GM12865 (cell line): Measurements from ENCODE around the gene ZNF280D.
A peak's percentile ranks its signal among the peaks of the same experiment; 100 is the strongest.

Experiments used
- DNase-seq: peaks from one replicate; pipeline ENCODE4 v3.0.0; 2010; ENCODE audit warnings: low read depth
- H3K4me3 ChIP-seq: 2 replicates; pipeline ENCODE4 v1.5.1; 2011; ENCODE audit warnings: mild to moderate bottlenecking, low read depth, low read length, control low read depth
- CTCF ChIP-seq: IDR thresholded peaks from 2 replicates; pipeline ENCODE4 v1.5.1; 2011; ENCODE audit warnings: low read length, control low read depth, low read depth, inconsistent platforms; ENCODE audit not compliant: insufficient read depth; ENCODE audit errors: missing control alignments

Gene ZNF280D

GRCh38 chr15:56736308-56736707 lies 3.0 kb upstream of the ZNF280D start:
- no peak overlapping the region for H3K4me3 ChIP-seq
- DNase-seq: no peak
- TF ChIP-seq CTCF: no peak

GRCh38 chr15:56735589-56735988 lies 2.3 kb upstream of the ZNF280D start:
- no peak overlapping the region for H3K4me3 ChIP-seq
- DNase-seq: no peak
- TF ChIP-seq CTCF: no peak

- H3K4me3 ChIP-seq: peak overlapping the region; percentile 98
- no peak for DNase-seq
- TF ChIP-seq CTCF: no peak
Observed at GRCh38 chr15:56734013-56734635, 815 bp upstream of the ZNF280D start.

GRCh38 chr15:56732886-56733135 lies 498 bp downstream of the ZNF280D start:
- DNase-seq: no peak
- no peak for TF ChIP-seq CTCF
- peak overlapping the region; percentile 98 for H3K4me3 ChIP-seq

- TF ChIP-seq CTCF: no peak
- peak overlapping the region; percentile 98 for H3K4me3 ChIP-seq
- peak; percentile 36 for DNase-seq
Observed at GRCh38 chr15:56732135-56732885, 999 bp downstream of the ZNF280D start.

- no peak for TF ChIP-seq CTCF
- no peak for DNase-seq
- H3K4me3 ChIP-seq: peak overlapping the region; percentile 98
Observed at GRCh38 chr15:56731548-56731947, 1.8 kb downstream of the ZNF280D start.

- no peak for TF ChIP-seq CTCF
- no peak overlapping the region for H3K4me3 ChIP-seq
- no peak for DNase-seq
Observed at GRCh38 chr15:56729561-56729960, 3.7 kb downstream of the ZNF280D start.
